ENCODE results near the gene TEPSIN. TPM values are rescaled to one million over a fixed set of nuclear protein-coding genes. Genes with fewer than 3 reads are reported as not detected.

The TEPSIN gene
- total and polyA plus RNA-seq, 9 donors = 2.5 to 30.2 (median 24.5) TPM

GRCh38 chr17:81221842-81222619 is 16.8 kb downstream of the TEPSIN start:
- WGBS, 3 donors = 5 to 6% (median 6%) methylated on average over 21 to 24 of the region's 24 CpGs
- intact Hi-C loops (cut with DNase I) = loop anchor here in 1 of 4 donors (5.0 kb wide), 1 partner anchor 80 kb away; no protein-coding TSS in a partner anchor
- H3K9me3 ChIP-seq = no peaks in the 10 kb centered on the region
- H3K4me1 ChIP-seq (ENCODE audit: insufficient read depth) = peaks cover 9% of the 10 kb centered on the region
- TF ChIP-seq POLR2A (IDR thresholded peaks at IDR 0.05) (no peak), EP300 (IDR thresholded peaks at IDR 0.05) (no peak)
- peak in 2 of 5 donors; percentile 33 to 60 for DNase-seq
- peak overlapping the region; percentile 92 for H3K4me3 ChIP-seq
- H3K27ac ChIP-seq = no peak overlapping the region
- H3K36me3 ChIP-seq = no peaks in the 10 kb centered on the region
- H3K27me3 ChIP-seq = no peaks in the 10 kb centered on the region

- no peak for DNase-seq
- Histone ChIP-seq H3K36me3 (no peaks in the 10 kb centered on the region), H3K4me3 (no peak overlapping the region), H3K9me3 (no peaks in the 10 kb centered on the region), H3K4me1 (ENCODE audit: insufficient read depth) (peaks cover 9% of the 10 kb centered on the region), H3K27me3 (no peaks in the 10 kb centered on the region), H3K27ac (no peak overlapping the region)
- intact Hi-C loops (cut with DNase I) = loop anchor here in 1 of 4 donors (5.0 kb wide), 1 partner anchor 79 kb away; no protein-coding TSS in a partner anchor
- WGBS, 3 donors = 50 to 62% (median 58%) methylated on average over 11 of the region's 11 CpGs
- TF ChIP-seq POLR2A (IDR thresholded peaks at IDR 0.05) = no peak
- TF ChIP-seq CTCF (IDR thresholded peaks at IDR 0.05) = no peak
- no peak for TF ChIP-seq EP300 (IDR thresholded peaks at IDR 0.05)
Observed at GRCh38 chr17:81221371-81221841, 17.4 kb downstream of the TEPSIN start.

- H3K9me3 ChIP-seq = no peaks in the 10 kb centered on the region
- no peaks in the 10 kb centered on the region for H3K27me3 ChIP-seq
- TF ChIP-seq EP300 (IDR thresholded peaks at IDR 0.05) = no peak
- no peak for TF ChIP-seq POLR2A (IDR thresholded peaks at IDR 0.05)
- no peak for TF ChIP-seq CTCF (IDR thresholded peaks at IDR 0.05)
- no peak overlapping the region for H3K27ac ChIP-seq
- intact Hi-C loops (cut with DNase I) = loop anchor here in 1 of 4 donors (5.0 kb wide), 1 partner anchor 77 kb away; no protein-coding TSS in a partner anchor
- H3K4me3 ChIP-seq = no peak overlapping the region
- no peak for DNase-seq
- peaks cover 9% of the 10 kb centered on the region for H3K4me1 ChIP-seq (ENCODE audit: insufficient read depth)
- no peaks in the 10 kb centered on the region for H3K36me3 ChIP-seq
- WGBS, 3 donors = 92 to 97% (median 95%) methylated on average over 22 to 24 of the region's 24 CpGs
Observed at GRCh38 chr17:81219476-81220180, 19.2 kb downstream of the TEPSIN start.

DNA sequence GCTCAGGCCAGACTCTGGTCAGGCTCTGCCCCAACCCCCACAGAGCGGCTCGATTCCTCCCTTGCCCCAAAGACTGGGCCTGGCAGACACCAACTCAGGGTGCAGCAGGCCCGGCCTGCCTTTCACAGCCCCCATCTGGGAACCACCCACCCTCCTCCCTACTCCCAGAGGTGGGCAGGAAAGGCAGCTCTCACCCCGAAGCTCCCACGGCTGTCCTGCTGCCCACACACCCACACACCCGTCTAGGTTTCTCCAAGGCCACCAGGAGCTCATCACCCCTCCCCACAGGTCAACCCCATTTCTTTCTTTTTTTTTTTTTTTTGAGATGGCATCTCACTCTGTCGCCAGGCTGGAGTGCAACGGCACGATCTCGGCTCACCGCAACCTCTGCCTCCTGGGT is 19.9 kb downstream of the TEPSIN start:
- 85 to 93% (median 88%) methylated on average over 11 of the region's 11 CpGs for WGBS, 3 donors
- Histone ChIP-seq H3K36me3 (no peaks in the 10 kb centered on the region), H3K4me3 (no peak overlapping the region), H3K4me1 (ENCODE audit: insufficient read depth) (peaks cover 9% of the 10 kb centered on the region), H3K9me3 (no peaks in the 10 kb centered on the region), H3K27ac (no peak overlapping the region), H3K27me3 (no peaks in the 10 kb centered on the region)
- no peak for TF ChIP-seq EP300 (IDR thresholded peaks at IDR 0.05)
- TF ChIP-seq POLR2A (IDR thresholded peaks at IDR 0.05) = no peak
- TF ChIP-seq CTCF (IDR thresholded peaks at IDR 0.05) = no peak
- no peak for DNase-seq
- intact Hi-C loops (cut with DNase I) = no loop called here

Data from ovary (tissue), 9 donors.